GM19452 (cell line): ENCODE measurements around the gene DEPP1.

Experiments used
- ATAC-seq: cut with Tn5 transposase; IDR thresholded peaks from one replicate; pipeline ENCODE4 v1.9.1; 2021; ENCODE audit not compliant: unreplicated experiment

Gene DEPP1

DNA sequence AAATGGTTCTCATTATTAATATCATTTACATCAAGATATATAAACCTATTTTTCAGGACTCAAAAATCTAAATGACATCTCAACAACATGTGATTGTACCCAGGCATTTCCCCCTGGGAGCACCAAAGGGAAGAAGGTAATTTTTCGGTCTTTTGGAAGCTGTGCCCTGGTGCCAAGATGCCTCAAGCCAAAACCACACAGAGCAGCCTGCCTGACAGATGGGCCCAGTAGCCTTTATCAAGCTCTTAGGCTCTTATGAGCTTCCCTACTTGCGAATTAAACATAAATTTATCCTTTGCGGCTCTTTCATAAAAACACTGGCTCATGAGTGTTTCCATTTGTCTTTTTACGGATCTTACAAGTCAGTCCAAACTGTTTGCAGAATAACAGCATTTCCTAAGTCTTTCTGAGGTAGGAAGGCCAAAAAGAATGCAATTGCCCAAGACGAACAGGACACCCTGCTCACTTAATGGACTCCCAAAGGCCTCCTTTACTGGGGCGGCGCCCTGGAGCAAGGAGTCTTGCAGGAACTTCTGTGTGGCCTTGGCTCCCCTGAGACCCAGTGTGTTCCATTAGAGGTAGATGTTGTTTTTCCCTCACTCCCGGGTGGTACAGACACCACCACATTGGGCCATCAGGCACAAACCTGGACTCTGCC, 23.1 kb downstream of the DEPP1 start:
- no peak for ATAC-seq

DNA sequence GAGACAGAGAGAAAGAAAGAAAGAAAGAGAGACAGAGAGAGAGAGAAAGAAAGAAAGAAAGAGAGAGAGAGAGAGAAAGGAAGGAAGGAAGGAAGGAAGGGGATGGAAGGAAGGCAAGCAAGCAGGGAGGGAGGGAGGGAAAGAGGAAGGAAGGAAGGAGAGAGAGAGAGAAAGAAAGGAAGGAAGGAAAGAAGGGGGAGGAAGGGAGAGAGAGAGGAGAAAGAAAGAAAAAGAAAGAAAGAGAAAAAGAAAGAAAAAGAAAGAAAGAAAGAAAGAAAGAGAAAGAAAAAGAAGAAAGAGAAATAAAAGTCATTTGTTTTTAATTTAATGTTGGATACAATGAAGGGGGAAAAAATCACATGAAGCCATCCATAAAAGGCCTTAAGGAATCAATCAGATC, 23.6 kb downstream of the DEPP1 start:
- no peak for ATAC-seq

DNA sequence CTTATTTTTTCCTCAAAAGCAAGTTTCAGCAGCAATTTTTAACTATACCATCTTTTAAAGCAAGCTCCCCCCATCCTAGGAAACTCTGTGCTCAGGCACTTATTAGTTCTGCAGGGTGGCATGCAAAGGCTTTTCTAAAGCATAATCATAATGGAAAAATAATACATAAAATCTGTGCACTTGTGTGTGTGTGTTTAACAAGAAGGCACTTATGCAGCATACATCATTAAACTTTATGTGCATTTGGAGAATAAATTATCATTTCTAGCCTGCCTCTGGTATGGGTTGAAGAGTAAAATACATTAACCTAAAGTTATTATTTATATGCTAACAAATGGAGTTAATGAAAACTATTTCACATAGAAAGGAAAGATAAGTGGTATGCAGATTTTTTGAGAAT, 24.6 kb downstream of the DEPP1 start:
- ATAC-seq, result no peak

DNA sequence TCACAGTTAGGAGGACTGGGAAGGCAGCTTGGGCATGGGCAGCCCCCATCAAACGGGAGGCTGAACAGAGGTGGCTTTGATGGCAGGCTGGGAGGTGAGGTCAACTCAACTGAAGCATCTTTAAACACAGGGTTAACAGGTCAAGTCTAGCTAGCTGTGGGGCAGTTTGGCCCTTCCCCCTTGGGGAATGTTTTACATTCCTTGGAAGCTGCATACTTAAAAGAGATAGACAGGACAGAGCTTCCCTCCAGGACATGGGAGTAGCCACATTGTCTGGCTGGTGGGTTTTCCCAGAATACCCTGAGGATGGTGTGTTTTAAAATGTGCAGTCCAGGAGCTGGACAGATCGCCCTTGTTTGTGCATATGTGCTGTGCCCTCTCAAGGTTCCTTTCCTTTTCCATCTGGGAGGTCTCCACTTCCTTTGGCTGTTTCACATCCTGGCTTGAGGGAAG, 25.8 kb downstream of the DEPP1 start:
- ATAC-seq, result no peak

DNA sequence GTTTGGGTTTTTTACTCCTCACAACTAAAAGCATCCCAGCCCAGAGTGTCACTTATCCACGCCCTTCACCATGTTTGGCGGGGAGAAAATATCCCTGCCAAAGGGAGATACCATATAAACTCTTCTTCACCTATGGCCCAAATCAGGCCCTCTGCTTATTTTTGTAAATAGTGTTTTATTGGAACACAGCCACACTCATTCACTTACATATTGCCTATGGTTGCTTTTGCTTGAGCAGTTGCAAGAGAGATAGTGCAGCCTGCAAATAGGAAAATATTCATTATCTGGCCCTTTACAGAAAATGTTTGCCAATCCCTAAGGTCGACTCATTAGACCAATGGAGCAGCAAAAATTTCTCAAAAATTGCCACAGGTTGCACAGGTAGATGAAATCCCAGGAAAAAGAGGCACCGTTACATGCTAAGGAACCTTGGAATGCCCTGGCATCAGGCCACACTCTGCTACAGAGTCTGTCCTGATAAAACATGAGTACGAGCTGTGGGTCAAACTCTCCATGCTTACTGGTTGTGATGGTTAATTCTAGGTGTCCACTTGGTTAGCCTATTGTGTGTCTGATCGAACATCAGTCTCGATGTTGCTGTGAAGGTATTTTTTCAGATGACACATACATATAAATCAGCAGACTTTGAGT, 26.9 kb downstream of the DEPP1 start:
- ATAC-seq, result no peak

DNA sequence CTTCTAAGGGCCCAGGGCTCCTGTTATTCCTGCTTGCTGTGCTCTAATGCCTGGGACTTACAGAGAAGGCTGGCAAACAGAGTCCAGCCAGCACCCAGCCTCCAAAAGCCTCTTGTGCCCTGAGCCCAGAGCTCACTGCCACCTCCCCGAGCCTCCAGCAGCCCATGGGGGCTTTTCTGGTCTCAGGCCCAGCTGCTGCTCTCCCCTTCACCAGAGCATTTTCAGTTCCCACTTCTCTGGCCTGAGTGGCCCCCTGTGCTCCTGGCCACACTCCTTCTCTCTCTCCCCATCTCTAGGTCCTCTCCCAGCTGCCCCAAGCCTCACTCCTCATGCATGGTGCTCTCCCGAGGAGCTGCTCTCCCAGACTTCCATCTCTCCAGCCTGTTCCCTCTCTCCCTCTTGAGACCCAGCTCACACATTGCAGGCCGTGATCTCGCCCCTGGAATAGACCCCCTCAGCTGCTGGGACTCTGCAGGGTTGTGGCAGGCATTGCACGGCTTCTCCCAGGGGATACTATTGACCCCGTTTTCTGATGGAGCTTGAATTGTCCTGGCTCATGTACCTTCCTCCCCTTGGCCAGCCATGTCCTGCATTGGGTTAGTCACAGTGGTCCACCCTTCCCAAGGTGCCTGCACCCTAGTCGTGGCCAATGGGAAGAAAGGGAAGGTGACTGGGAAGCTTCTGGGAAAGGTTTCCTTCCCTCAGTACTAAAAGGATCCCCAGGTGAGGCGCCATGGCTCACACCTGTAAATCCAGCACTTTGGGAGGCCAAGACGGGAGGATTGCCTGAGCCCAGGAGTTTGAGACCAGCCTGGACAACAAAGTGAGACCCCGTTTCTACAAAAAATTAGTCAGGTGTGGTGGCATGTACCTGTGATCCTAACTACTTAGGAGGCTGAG, 28.0 kb downstream of the DEPP1 start:
- ATAC-seq, result no peak

DNA sequence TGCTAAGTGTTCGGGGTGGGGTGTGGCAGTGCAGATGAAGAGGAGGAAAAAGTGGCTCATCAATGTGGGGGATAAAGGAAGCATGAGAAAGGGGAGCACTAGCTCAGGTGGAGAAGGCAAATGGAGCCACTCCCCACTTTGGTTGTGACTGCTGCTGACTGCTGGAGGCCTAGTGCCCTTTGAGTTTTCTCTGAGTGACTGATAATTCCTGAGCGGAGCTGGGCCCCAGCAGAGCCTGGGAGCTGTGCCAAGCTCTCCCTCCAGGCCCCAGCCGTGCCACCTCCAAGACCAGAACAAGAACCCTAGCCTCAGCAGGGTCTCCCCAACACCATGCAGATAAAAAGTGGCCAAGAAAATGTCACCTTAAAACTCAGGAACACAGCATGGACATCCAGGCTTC, 28.7 kb downstream of the DEPP1 start:
- ATAC-seq, result no peak

DNA sequence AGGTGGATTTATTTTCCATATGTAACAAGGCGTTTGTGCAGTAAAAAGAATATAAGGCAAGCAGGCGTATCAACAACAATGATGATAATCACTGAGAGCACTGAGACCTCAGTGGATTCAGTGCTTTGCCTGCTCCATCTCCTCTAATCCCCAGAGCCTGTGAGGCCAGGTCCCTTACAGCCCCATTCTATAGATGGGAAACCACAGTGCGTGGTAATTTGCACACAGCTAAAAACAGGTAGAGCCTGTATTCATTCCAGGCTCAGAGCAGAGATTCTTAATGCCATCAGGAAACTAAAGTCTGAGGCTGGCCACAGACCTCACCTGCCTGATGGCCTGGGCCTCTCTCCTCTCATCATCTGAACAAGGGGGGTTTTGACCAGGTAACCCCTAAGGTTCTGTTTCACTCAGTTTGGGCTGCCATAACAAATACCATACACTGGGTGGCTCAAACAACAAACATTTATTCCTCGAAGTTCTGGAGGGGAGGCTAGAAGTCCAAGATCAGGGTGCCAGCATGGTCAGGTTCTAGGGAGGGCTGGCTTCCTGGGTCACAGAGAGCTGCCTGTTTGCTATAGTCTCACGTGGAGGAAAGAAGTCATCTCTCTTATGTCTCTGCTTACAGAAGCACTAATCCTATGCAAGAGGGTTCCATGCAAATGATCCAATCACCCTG, 29.3 kb downstream of the DEPP1 start:
- ATAC-seq, result no peak

DNA sequence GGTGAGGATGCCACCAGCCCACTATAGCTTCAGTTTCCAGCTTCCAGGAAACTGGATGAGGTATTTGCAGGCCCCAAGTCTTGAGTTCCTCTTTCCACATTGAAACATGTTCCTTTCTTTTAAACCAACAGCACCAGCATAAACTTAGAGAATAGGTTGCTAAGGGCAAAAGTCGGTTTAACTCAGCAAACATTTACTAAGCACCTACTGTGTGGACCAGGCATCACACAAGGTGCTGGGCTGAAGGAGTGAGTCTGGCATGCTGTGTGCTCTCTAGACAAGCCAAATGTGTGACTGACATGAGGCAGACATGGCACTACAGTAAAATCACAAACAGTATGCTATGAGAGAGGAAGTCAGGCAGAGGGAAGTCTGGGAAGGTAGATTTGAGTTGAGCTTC, 30.0 kb downstream of the DEPP1 start:
- ATAC-seq, result no peak

DNA sequence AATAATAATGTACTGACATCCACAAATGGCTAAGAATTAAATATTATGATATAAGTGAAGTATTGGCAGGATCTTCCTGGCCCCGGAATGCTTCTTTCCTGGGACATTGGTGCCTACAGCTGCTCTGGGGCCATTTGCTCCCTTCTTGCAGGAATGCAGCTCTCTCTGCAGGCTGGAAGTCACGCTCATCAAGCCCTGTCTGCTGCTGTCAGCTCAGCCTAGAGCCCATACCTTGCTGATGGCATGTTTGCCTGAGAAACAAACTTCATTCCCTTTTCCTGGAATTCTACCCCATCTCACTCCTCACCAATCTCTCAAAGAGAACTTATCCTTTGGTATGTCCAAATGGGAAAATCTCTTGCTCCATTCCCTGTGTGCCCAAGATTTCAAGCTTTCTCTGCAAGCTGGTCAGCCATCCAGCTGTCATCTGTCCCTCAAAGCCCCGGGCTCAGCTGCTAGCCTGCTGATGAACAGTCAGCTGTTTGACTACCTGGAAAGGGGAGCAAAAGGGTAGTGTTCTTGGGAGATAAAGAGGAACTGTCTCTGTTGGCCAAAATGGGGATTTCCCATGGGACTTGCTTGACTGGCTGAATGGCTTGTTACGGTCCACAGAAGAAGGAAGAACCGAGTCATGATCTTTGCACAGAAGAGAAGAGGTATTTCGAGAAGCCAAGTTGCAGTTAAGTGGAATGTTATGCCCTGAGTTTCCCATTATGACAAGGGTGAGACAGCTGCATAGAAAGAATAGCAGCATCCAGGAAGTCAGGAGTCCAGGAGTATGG, 31.0 kb downstream of the DEPP1 start:
- peak; percentile 50 for ATAC-seq

DNA sequence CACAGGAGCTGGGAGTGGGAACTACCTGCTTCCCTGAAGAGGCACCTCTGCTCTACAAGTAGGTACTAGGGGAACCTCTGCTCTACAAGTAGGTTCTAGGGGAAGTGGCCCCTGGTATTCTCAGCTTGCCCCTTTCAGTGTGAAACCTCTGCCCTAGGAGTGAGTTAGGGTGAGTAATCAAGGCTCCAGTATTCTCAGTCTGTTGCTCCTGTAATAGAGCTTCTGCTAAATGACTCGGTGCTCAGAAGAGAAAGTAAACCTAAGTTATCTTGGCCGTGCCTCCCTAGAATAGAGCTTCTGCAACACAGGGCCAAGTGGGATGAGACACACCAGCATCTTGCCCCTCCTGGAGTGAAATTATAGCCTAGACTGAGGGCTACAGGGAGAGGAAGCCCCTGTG, 32.4 kb downstream of the DEPP1 start:
- ATAC-seq, result no peak

DNA sequence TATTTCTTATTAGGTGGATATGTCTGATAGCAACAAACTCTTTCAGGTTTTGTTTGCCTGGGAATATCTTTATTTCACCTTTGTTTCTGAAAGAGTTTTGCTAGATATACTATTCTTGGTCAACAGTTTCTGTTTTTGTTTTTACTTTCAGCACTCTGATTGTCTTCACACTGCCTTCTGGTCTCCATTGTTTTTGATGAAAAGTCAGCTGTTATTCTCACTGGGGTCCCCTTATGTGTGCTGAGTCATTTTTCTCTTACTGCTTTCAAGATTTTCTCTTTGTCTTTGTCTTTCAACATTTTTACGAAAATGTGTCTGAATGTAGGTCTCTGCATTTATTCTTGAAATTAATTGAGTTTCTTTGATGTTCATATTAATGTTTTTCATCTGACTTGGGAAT, 34.3 kb downstream of the DEPP1 start:
- no peak for ATAC-seq

DNA sequence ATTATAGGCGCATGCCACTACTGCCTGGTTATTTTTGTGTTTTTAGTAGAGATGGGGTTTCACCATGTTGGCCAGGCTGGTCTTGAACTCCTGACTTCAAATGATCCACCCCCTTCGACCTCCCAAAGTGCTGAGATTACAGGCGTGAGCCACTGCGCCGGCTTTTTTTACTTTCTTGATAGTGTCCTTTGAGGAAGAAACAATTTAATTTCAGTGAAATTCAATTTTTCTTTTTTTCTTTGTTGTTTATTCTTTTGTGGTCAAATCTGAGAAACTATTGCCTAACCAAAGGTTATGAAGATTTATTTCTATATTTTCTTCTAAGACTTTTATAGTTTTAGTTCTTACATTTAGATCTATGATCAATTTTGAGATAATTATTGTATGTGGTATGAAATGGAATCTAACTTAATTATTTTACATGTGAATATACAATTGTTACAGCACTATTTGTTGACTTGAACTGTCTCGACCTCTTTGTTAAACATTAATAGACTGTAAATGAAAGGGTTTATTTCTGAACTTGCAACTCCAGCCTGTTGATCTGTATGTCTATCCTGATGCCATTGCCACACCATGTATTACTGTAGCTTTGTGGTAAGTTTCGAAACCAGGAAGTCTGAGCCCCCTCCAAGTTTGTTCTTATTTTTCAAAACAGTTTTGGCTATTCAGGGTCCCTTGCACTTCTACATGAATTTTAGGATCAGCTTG, 38.8 kb downstream of the DEPP1 start:
- no peak for ATAC-seq

DNA sequence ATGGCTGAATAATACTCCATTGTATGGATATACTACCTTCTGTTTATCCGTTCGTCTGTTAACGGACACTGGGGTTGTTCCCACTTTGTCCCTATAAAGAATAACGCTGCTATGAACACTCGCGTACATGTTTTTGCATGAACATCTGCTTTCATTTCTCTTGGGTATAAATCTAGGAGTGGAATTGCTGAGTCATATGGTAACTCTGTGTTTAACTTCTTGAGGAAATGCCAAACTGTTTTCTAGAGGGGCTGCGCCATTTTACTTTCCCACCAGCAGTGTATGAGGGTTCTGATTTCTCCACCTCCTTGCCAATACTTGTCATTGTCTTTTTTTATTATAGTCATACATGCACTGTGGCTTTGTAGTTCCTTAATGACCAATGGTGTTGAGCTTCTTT, 39.7 kb downstream of the DEPP1 start:
- ATAC-seq, result no peak

DNA sequence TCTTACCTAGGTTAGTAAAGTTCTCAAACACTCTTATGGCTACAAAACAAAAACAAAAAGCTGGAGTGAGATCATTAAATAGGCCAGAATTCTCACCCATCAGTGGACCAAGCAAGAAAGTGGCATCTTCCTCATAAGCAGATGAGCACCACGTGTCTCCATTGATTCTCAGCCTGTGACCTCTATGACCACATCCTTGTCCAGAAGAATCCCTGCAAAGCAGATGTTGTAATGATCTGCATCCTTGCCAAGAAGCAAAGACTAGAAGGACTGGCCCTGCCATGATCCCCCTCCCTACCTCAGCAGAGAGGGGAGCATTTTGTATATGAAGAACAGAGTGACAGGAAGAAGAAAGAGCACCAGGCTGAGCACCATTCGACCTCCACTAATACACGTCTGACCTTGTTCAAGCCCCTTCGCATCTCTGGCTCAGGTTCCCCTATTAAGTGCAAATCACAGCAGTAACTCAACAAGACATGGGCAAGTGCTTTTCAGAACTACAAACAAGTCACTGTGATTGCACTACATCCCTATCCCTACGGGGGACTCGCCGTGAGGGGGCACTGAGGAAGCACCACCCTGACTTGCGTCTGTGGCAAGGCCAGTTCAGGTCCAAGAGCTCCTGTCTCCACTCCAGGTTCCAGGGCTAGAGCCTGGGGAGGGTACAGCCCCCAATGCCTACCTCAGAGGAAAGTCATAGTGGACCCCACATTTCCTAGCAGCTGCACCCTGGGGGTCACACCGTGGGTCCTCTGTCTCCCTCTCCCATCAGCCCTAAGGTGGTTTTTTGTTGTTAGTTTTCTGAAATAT, 41.2 kb downstream of the DEPP1 start:
- ATAC-seq, result no peak

DNA sequence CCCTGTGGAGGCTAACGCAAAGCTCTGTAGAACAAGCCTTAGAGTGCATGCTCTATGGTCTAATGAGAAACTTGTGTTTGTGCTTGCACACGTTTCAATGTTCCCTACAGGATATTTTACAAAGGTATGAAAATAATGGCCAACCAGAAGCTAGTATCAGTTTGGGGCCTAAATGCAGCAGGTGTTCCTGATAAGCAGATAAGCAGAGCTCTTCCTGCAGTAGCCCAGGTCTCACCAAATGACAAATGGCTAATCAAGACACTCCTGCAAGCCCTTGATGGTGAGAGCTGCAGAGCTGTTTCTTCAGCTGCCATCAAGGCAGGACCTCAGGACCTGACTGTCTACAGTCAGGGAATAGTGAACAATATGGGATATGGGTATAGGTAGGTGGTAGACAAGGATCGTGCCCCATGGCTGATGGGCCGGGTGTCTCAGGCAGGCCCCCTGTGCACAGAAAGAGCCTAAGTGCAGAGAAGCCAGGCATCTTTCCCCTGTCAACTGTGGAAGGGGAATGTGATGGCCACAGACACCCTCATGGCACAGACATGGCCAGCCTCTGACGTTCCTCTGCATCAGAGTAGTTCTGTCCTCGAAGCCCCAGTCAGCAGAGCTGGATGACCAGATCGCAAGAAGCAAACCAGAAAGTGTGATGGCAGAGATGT, 42.2 kb downstream of the DEPP1 start:
- no peak for ATAC-seq

DNA sequence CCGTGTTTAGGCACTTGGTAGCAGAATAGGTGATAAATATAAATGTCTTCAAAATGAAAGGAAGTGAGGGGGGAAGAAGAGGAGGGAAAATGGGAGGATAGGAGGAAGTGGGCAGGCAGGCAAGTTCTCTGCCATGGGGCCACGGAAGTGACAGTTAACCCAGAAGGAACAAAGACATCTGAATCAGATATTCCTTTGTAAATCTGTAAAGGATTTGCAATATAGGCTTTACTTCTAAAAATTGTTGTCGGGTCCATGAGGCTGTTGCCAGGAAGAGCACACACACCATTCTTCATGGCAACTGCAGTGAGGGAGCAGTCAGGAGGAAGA, 42.7 kb downstream of the DEPP1 start:
- ATAC-seq, result no peak

DNA sequence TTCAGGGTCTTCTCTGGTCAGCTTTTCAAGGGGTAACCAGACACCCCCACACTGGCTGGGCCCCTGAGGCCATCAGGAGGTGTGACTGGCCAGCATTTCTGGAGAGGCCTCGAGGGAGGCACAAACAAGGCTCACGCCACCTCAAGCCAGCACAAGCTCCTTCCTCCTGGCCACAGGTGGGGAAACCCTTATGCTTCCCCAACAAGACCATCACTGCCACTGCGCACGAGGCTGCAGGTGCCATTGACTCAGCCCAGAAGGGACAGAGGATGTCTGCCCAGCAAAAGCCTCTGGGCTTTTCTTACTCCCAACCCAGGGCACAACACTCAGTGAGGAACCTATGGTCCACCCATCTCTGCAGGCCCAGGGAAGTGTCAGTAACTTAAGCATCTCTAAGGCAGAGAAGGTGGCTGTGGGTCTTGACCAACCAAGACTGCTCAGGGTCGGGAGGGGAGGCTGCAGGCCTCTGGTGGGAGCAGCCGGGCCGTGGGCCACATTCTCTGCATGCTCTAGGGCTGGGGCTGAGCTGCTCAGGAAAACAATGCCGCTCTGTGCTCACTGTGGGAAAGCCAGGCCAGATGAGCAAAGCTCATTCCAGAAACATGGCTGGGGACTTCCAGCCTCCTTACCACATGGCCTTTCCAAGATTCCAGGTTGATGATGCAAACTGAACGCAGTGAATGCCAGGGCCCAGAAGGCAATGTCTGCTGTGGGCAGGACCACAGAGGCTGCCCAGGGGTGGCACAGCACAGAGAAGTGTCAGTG, 43.2 kb downstream of the DEPP1 start:
- ATAC-seq, result no peak
